ENCODE data around the gene TMUB1. TPM values are rescaled to one million over a fixed set of nuclear protein-coding genes. Genes with fewer than 3 reads are reported as not detected.

TMUB1 gene
- total RNA-seq, 3 donors from 2014 or later (not counting 1 experiment from before 2014, with no cell fraction given), result 44.1 to 49.8 (median 47.3) TPM

GRCh38 chr7:151131224-151131591 is 47.9 kb upstream of the TMUB1 start:
- ATAC-seq (no peak), DNase-seq (no peak)
- H3K4me1 ChIP-seq (ENCODE audit: control insufficient read depth, insufficient read depth, low read length), result no peaks in the 10 kb centered on the region
- H3K27me3 Mint-ChIP-seq (ENCODE audit: low read depth in 2 of 2), result no peaks in the 10 kb centered on the region
- no peaks in the 10 kb centered on the region for H3K27me3 ChIP-seq (ENCODE audit: control insufficient read depth, insufficient read depth, low read length)
- H3K9me3 Mint-ChIP-seq, result no peaks in the 10 kb centered on the region
- H3K4me3 Mint-ChIP-seq, result no peak overlapping the region
- H3K9me3 ChIP-seq (ENCODE audit: control insufficient read depth, insufficient read depth, low read length), result no peaks in the 10 kb centered on the region
- H3K27ac Mint-ChIP-seq, result no peak overlapping the region
- no peak for TF ChIP-seq CTCF (IDR thresholded peaks at IDR 0.05)
- 100% methylated on average over 12 of the region's 13 CpGs for WGBS (ENCODE audit: insufficient coverage)
- peaks cover 9% of the 10 kb centered on the region for H3K36me3 ChIP-seq (ENCODE audit: control insufficient read depth, insufficient read depth, low read length)
- no peak overlapping the region for H3K4me3 ChIP-seq (ENCODE audit: low read length)
- no peaks in the 10 kb centered on the region for H3K4me1 Mint-ChIP-seq
- H3K36me3 Mint-ChIP-seq, result no peaks in the 10 kb centered on the region
- intact Hi-C loops (cut with micrococcal nuclease), result no loop called here
- no peak overlapping the region for H3K27ac ChIP-seq (ENCODE audit: low read length)

GRCh38 chr7:151130741-151131157 is 47.5 kb upstream of the TMUB1 start:
- no peak for ATAC-seq
- H3K27ac Mint-ChIP-seq, result no peak overlapping the region

GRCh38 chr7:151129960-151130591 is 46.8 kb upstream of the TMUB1 start:
- Mint-ChIP-seq H3K27me3 (ENCODE audit: low read depth in 2 of 2) (no peaks in the 10 kb centered on the region), H3K4me3 (no peak overlapping the region), H3K4me1 (no peaks in the 10 kb centered on the region), H3K36me3 (no peaks in the 10 kb centered on the region), H3K9me3 (no peaks in the 10 kb centered on the region), H3K27ac (no peak overlapping the region)
- Histone ChIP-seq H3K36me3 (ENCODE audit: control insufficient read depth, insufficient read depth, low read length) (peaks cover 9% of the 10 kb centered on the region), H3K4me3 (ENCODE audit: low read length) (no peak overlapping the region), H3K27me3 (ENCODE audit: control insufficient read depth, insufficient read depth, low read length) (no peaks in the 10 kb centered on the region), H3K4me1 (ENCODE audit: control insufficient read depth, insufficient read depth, low read length) (no peaks in the 10 kb centered on the region), H3K27ac (ENCODE audit: low read length) (no peak overlapping the region), H3K9me3 (ENCODE audit: control insufficient read depth, insufficient read depth, low read length) (no peaks in the 10 kb centered on the region)
- intact Hi-C loops (cut with micrococcal nuclease), result no loop called here
- no peak for DNase-seq
- no peak for TF ChIP-seq CTCF (IDR thresholded peaks at IDR 0.05)
- WGBS (ENCODE audit: insufficient coverage), result 90% methylated on average over 9 of the region's 9 CpGs
- no peak for ATAC-seq

More at GRCh38 chr7:151130741-151131157, 47.5 kb upstream of the TMUB1 start:
- Histone ChIP-seq H3K9me3 (ENCODE audit: control insufficient read depth, insufficient read depth, low read length) (no peaks in the 10 kb centered on the region), H3K4me1 (ENCODE audit: control insufficient read depth, insufficient read depth, low read length) (no peaks in the 10 kb centered on the region), H3K27ac (ENCODE audit: low read length) (no peak overlapping the region), H3K36me3 (ENCODE audit: control insufficient read depth, insufficient read depth, low read length) (peaks cover 9% of the 10 kb centered on the region), H3K4me3 (ENCODE audit: low read length) (no peak overlapping the region), H3K27me3 (ENCODE audit: control insufficient read depth, insufficient read depth, low read length) (no peaks in the 10 kb centered on the region)
- Mint-ChIP-seq H3K9me3 (no peaks in the 10 kb centered on the region), H3K4me3 (no peak overlapping the region), H3K36me3 (no peaks in the 10 kb centered on the region), H3K4me1 (no peaks in the 10 kb centered on the region), H3K27me3 (ENCODE audit: low read depth in 2 of 2) (no peaks in the 10 kb centered on the region)
- TF ChIP-seq CTCF (IDR thresholded peaks at IDR 0.05), result no peak
- 93% methylated on average over 17 of the region's 17 CpGs for WGBS (ENCODE audit: insufficient coverage)
- DNase-seq, result no peak
- intact Hi-C loops (cut with micrococcal nuclease), result no loop called here

All from natural killer cell (primary cell).